Peyer's patch (tissue), 4 donors: ENCODE results near the gene CC2D1B.

Experiments
- POLR2A ChIP-seq, 2 donors: fragments of 450-650 bp; IDR thresholded peaks; one replicate each; pipeline ENCODE4 v1.5.1; 2017; ENCODE audit warnings: antibody characterized with exemption in 2 of 2, mild to moderate bottlenecking in 2 of 2, moderate library complexity in 2 of 2
- TF ChIP-seq, protein P1 (sequence below), 6 experiments: fragments of 450-650 bp in 4 of 6; fragments of 200-600 bp in 2 of 6; sonication (generic) in 1 of 6; IDR thresholded peaks; one replicate each; pipeline ENCODE4 v1.5.1; 2017 to 2019; ENCODE audit warnings: antibody characterized with exemption in 6 of 6, mild to moderate bottlenecking in 3 of 6, moderate library complexity in 1 of 6

DNA sequence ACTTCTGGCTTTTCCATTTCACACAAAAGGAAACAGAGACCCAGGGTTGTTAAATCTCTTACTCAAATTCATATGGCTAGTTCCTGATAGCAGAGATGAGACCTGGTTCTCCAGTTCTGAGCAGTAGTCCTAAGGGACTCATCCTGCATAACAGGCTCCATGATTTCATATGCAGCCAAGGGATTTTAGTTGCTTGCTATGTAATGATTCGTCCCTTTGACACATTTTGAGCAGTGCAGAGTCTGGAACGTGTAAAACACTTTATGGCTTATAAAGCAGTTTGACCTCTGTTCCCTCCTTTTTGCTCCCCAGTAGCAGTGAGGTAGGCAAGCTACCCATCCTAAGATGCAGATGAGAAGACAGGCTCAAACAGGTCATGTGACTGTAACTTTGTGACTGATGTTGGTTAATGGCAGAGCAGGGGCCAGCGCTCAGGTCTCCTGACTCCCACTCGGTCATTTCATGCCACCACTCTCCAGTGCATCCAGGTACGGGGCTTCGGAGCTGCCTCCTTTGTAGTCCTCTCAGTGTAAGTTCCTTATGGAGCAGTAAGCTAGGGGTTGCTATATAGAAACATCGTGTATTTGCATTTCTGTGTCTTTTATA lies 24.2 kb downstream of the CC2D1B start:
- TF ChIP-seq POLR2A (IDR thresholded peaks at IDR 0.05) = no peak
- TF ChIP-seq, protein P1, sequence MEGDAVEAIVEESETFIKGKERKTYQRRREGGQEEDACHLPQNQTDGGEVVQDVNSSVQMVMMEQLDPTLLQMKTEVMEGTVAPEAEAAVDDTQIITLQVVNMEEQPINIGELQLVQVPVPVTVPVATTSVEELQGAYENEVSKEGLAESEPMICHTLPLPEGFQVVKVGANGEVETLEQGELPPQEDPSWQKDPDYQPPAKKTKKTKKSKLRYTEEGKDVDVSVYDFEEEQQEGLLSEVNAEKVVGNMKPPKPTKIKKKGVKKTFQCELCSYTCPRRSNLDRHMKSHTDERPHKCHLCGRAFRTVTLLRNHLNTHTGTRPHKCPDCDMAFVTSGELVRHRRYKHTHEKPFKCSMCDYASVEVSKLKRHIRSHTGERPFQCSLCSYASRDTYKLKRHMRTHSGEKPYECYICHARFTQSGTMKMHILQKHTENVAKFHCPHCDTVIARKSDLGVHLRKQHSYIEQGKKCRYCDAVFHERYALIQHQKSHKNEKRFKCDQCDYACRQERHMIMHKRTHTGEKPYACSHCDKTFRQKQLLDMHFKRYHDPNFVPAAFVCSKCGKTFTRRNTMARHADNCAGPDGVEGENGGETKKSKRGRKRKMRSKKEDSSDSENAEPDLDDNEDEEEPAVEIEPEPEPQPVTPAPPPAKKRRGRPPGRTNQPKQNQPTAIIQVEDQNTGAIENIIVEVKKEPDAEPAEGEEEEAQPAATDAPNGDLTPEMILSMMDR (IDR thresholded peaks at IDR 0.05) = no peak
